ENCODE results near the gene MZT2A. TPM values are rescaled to one million over a fixed set of nuclear protein-coding genes. Genes with fewer than 3 reads are reported as not detected.
"Not testable (repeated sequence)": the region's sequence is repeated elsewhere in the genome, so short reads cannot be mapped to it uniquely, and the experiment has no call there.

Gene MZT2A
- total RNA-seq, 4 donors from 2014 or later, result 24.2 to 36.1 (median 32.3) TPM

DNA sequence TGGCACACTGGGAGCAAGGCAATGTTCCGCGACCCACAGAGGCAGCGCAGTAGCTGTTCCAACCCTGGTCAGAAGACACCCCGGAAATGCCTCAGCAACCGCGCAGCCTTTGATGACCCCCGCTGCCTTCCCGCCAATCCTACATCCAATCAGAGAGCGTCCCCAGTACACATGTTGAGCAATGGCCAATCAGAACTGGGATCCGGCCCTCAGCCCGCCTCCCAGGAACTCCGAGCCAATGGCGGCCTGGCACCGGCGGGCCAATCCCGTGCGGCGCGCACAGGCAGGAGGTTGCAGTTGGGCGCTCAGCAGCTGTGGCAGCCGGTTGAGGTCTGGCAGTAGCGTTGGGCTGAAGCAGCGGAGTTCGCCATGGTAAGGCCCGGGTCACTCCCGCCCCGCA lies 16.4 kb downstream of the MZT2A start, which contains the start of gene TUBA3D:
TUBA3D (plus strand) TSS at position 289 of the 400 bp plus-strand sequence; CDS start at position 370, 81 bp downstream.
- ATAC-seq (no peak), DNase-seq (no peak)
- Histone ChIP-seq H3K4me1 (no peaks in the 10 kb centered on the region), H3K9me3 (no peaks in the 10 kb centered on the region), H3K4me3 (no peak within 1 kb of the TSS), H3K27ac (no peak within 1 kb of the TSS), H3K27me3 (no peaks in the 10 kb centered on the region), H3K36me3 (no peaks in the 10 kb centered on the region)
- intact Hi-C loops (cut with DNase I; ENCODE audit: low total_unique reads), result no loop called here
- in situ Hi-C loops (cut with MboI; ENCODE audit: low sequenced_read_pairs in 4 of 4), result no loop called here
- TF ChIP-seq, protein P1, sequence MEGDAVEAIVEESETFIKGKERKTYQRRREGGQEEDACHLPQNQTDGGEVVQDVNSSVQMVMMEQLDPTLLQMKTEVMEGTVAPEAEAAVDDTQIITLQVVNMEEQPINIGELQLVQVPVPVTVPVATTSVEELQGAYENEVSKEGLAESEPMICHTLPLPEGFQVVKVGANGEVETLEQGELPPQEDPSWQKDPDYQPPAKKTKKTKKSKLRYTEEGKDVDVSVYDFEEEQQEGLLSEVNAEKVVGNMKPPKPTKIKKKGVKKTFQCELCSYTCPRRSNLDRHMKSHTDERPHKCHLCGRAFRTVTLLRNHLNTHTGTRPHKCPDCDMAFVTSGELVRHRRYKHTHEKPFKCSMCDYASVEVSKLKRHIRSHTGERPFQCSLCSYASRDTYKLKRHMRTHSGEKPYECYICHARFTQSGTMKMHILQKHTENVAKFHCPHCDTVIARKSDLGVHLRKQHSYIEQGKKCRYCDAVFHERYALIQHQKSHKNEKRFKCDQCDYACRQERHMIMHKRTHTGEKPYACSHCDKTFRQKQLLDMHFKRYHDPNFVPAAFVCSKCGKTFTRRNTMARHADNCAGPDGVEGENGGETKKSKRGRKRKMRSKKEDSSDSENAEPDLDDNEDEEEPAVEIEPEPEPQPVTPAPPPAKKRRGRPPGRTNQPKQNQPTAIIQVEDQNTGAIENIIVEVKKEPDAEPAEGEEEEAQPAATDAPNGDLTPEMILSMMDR (IDR thresholded peaks at IDR 0.05 in 4 of 5, conservative IDR thresholded peaks at IDR 0.05 in 1 of 5), result no peak
- TF ChIP-seq POLR2A (IDR thresholded peaks at IDR 0.05), result no peak

DNA sequence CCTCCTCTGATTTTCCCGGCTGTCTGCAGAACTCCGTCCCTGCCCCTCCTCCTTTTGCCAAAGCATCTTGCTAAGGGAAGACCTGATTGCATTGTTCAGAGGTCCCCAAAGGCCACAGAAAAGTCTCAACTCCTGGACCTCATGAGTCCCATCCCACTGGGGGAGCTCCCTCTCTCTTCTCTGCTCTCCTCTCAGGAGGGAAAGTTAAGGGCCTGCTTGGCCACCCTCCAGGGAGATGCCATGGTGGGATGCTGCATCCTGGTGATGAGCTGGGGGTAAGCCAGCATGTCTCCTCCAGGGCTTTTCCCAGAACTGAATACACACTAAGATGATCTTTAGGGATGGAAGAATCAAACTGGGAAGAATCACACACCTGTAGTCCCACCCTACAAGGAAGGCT lies 18.9 kb downstream of the MZT2A start:
- H3K36me3 ChIP-seq; in situ Hi-C loops (cut with MboI; ENCODE audit: low sequenced_read_pairs in 4 of 4); H3K4me3 ChIP-seq; H3K27ac ChIP-seq; H3K9me3 ChIP-seq; ATAC-seq; DNase-seq; H3K4me1 ChIP-seq; intact Hi-C loops (cut with DNase I; ENCODE audit: low total_unique reads); H3K27me3 ChIP-seq: not testable (repeated sequence)

DNA sequence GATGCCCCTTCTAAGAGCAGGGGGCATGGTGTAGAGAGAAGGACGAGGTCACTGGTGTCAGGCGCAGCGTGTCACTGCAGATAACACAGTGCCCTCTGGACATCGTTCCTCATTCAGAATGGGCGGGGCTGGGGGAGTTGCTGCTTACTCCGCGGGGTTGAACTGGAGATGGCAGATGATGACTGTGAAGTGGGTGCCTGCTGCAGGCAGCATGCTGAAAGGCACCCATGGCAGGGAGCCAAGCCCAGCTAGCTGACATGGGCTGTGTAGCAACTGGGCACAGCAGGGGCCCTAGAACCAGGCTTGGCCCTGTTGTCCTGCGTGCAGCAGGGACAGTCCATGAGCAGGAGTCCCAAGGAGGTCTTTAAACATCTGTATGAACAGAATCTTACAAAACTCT lies 20.6 kb downstream of the MZT2A start:
- H3K4me3 ChIP-seq; DNase-seq; H3K9me3 ChIP-seq; H3K36me3 ChIP-seq; in situ Hi-C loops (cut with MboI; ENCODE audit: low sequenced_read_pairs in 4 of 4); H3K27ac ChIP-seq; intact Hi-C loops (cut with DNase I; ENCODE audit: low total_unique reads); H3K4me1 ChIP-seq; ATAC-seq; H3K27me3 ChIP-seq: not testable (repeated sequence)

DNA sequence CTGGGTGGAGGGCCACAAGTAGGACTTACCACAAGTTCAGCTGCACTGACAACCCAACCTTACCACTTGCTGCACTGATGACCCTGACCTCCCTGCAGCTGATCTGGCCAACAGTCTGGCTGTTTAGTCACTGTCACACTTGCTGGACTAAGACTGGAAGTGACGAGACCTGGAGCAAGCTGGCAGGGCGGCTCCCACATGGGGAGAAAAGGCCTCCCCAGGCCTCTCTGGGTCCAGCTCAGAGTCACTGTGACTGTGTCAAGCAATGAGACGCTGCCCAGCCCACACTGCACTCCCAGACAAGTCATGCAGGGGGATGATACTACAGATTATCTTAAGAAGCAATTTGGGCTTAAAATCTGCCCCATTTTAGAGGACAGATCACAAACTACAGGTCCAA lies 21.3 kb downstream of the MZT2A start:
- H3K4me3 ChIP-seq; ATAC-seq; DNase-seq; H3K27me3 ChIP-seq; intact Hi-C loops (cut with DNase I; ENCODE audit: low total_unique reads); H3K4me1 ChIP-seq; H3K36me3 ChIP-seq; H3K9me3 ChIP-seq; in situ Hi-C loops (cut with MboI; ENCODE audit: low sequenced_read_pairs in 4 of 4); H3K27ac ChIP-seq: not testable (repeated sequence)

DNA sequence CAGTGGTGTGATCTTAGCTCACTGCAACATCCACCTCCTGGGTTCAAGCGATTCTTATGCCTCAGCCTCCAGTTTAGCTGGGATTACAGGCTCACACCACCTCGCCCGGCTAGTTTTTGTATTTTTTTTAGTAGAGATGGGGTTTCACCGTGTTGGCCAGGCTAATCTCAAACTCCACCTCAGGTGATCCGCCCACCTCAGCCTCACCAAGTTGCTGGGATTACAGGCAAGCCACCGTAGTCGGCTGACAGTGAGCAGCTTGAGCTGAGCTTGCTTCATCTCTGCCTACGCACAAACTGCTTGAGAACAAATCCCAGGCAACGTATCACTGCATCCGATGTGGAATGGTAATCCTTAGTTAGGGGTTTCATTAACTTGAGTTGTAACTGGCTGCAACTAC lies 24.5 kb downstream of the MZT2A start:
- H3K4me3 ChIP-seq; ATAC-seq; H3K27me3 ChIP-seq; H3K27ac ChIP-seq; H3K4me1 ChIP-seq; DNase-seq; H3K36me3 ChIP-seq; in situ Hi-C loops (cut with MboI; ENCODE audit: low sequenced_read_pairs in 4 of 4); H3K9me3 ChIP-seq; intact Hi-C loops (cut with DNase I; ENCODE audit: low total_unique reads): not testable (repeated sequence)

DNA sequence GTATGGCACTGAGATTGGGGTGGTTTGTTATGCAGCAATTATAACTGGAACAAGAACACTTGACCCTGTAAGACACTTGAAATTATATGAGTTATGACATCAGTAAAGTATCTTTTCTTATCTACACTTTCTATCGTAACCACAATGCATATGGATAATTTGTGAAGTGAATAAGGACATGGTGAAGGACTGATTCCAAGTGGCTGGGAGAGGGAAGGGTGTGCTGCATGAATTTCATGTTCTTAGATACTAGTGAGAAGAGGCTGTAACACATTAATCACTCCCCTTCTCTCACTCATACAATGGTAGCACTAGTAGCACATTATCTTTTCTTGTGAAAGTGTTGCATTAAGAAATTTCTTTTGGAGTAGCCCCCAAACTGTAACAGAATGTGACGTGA lies 37.3 kb downstream of the MZT2A start:
- H3K27ac ChIP-seq; H3K4me1 ChIP-seq; DNase-seq; H3K4me3 ChIP-seq; intact Hi-C loops (cut with DNase I; ENCODE audit: low total_unique reads); in situ Hi-C loops (cut with MboI; ENCODE audit: low sequenced_read_pairs in 4 of 4); H3K9me3 ChIP-seq; ATAC-seq; H3K27me3 ChIP-seq; H3K36me3 ChIP-seq: not testable (repeated sequence)

DNA sequence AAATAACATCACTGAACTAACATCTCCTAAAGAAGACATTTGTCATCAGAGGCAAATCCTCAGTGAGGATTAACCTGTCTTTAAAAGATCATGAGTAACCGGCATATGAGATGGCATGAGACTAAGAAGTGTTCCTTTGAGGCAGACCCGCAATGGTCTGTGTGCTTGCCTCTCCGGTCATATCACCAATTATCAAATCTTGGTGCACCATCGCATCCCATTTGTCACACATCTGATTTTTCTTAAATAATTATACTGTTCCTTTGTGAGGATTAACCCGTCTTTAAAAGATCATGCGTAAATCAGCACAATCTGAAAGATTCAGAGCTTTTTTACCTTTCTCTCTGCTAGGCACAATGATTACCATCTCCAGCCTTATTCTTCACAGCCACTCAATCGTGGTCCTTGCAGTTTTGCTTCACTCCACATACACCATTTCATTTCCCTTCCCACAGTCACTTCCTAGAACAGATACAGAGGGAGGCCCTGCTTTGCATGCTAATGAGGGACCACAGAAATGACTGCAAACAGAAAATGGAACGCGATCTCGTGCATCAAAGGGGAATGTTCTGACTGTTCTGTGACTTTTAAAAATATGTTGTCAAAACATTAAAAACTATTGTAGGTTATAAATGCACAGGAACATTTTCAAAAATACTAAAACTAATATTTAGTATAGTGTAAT lies 40.8 kb downstream of the MZT2A start:
- H3K4me3 ChIP-seq; H3K36me3 ChIP-seq; H3K27ac ChIP-seq; H3K9me3 ChIP-seq; H3K4me1 ChIP-seq; intact Hi-C loops (cut with DNase I; ENCODE audit: low total_unique reads); in situ Hi-C loops (cut with MboI; ENCODE audit: low sequenced_read_pairs in 4 of 4); H3K27me3 ChIP-seq; ATAC-seq; DNase-seq: not testable (repeated sequence)

DNA sequence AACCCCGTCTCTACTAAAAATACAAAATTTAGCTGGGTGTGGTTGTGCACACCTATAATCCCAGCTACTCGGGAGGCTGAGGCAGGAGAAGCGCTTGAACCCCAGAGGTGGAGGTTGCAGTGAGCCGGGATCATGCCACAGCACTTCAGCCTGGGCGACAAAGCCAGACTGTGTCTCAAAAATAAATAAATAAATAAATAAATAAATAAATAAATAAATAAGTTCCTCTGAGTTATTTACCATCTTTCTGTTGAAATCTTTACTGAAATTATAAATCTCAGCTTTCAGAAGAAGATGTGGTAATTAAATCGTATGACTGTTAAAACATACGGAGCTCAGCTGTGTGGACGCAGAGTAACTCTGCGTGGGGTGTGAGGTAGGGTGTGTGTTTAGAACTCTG lies 44.2 kb downstream of the MZT2A start:
- not testable (repeated sequence) for DNase-seq

More for the DNA sequence above, 44.2 kb downstream of the MZT2A start:
- H3K27me3 ChIP-seq; H3K4me3 ChIP-seq; H3K36me3 ChIP-seq; H3K9me3 ChIP-seq; H3K4me1 ChIP-seq; H3K27ac ChIP-seq; intact Hi-C loops (cut with DNase I; ENCODE audit: low total_unique reads); in situ Hi-C loops (cut with MboI; ENCODE audit: low sequenced_read_pairs in 4 of 4); ATAC-seq: not testable (repeated sequence)
